ENCODE results near the gene KIF15. TPM values are rescaled to one million over a fixed set of nuclear protein-coding genes. Genes with fewer than 3 reads are reported as not detected.

The KIF15 gene
- polyA plus RNA-seq, 1 donor from 2014 or later: 5.8 TPM

DNA sequence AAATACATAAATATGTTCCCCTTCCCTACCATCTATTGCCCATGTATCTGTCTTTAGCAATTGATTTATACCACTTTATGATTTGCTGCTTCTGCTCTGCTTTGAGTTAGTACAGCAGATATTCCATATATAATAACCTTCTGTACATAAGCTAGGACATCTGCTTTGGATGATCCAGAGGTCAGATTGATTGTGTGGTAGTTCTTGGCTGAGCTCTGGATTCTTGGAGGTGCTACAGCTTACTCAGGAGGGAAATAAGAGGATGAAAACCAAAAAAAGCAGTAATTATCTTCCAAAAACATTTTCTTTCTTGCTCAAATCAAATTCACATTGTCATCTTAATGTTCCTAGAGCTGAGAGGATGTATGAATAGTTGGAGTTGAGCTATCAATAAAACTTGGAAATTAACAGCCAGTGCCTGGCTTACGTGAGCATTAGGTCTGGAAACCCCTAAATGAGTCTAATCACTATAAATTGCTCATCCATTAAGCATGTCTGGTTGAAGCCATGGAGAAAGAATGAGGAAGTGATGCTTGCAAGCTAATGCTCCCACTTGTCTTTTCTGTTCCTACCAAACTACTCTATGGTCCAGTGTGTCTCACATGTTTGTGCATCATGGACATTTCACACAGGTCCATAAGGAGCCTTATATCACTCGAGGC, 63.8 kb downstream of the KIF15 start:
- Histone ChIP-seq H3K4me2 (ENCODE audit: low read length) (no peak overlapping the region), H4K20me1 (ENCODE audit: insufficient read depth) (no peaks in the 10 kb centered on the region), H3K79me2 (replicated peaks; ENCODE audit: insufficient read depth, low read length) (no peaks in the 10 kb centered on the region), H3K27me3 (ENCODE audit: insufficient read depth, low read depth, low read length) (no peaks in the 10 kb centered on the region), H3K9me2 (ENCODE audit: insufficient read depth, low read length) (no peaks in the 10 kb centered on the region), H3K4me3 (ENCODE audit: low read length) (no peak overlapping the region), H2AFZ (ENCODE audit: low read depth, low read length) (no peak overlapping the region), H3K36me3 (ENCODE audit: insufficient read depth, low read length) (no peaks in the 10 kb centered on the region), H3K9ac (ENCODE audit: low read length) (no peak overlapping the region), H3K27ac (ENCODE audit: low read length) (no peak overlapping the region), H3K9me3 (ENCODE audit: low read length) (no peaks in the 10 kb centered on the region), H3F3A (ENCODE audit: insufficient read depth, low read length, poor library complexity, severe bottlenecking) (no peaks in the 10 kb centered on the region)
- TF ChIP-seq EP300 (conservative IDR thresholded peaks at IDR 0.05; ENCODE audit: poor library complexity, severe bottlenecking) (no peak), MXI1 (conservative IDR thresholded peaks at IDR 0.05; ENCODE audit: poor library complexity, severe bottlenecking) (no peak), EZH2 (IDR thresholded peaks at IDR 0.05; ENCODE audit: borderline replicate concordance, insufficient read depth, low read length, poor library complexity, severe bottlenecking) (no peak)

DNA sequence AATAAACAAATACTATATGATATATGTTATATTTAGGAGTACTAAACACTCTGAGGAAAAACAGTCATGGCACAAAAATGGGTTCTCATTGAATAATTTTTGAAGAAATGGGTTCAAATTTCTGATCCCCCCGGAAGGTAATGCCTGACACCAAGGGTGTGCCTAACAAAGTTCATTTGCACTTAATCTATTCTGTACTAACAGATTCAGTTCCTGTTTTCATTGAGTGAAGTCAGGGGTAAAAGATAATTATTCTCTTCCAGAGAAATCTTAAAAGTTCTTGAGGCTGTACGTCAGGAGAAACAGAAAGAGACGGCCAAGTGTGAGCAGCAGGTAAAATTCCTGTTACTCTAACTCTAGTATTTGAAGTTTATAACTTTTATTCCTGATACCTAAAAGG, 65.6 kb downstream of the KIF15 start:
- no peaks in the 10 kb centered on the region for H3F3A ChIP-seq (ENCODE audit: insufficient read depth, low read length, poor library complexity, severe bottlenecking)
- no peak overlapping the region for H3K4me2 ChIP-seq (ENCODE audit: low read length)
- H3K79me2 ChIP-seq (replicated peaks; ENCODE audit: insufficient read depth, low read length): no peaks in the 10 kb centered on the region
- no peaks in the 10 kb centered on the region for H3K36me3 ChIP-seq (ENCODE audit: insufficient read depth, low read length)
- no peak overlapping the region for H3K27ac ChIP-seq (ENCODE audit: low read length)
- H4K20me1 ChIP-seq (ENCODE audit: insufficient read depth): no peaks in the 10 kb centered on the region
- H3K9ac ChIP-seq (ENCODE audit: low read length): no peak overlapping the region
- H3K9me2 ChIP-seq (ENCODE audit: insufficient read depth, low read length): no peaks in the 10 kb centered on the region
- no peak for TF ChIP-seq EZH2 (IDR thresholded peaks at IDR 0.05; ENCODE audit: borderline replicate concordance, insufficient read depth, low read length, poor library complexity, severe bottlenecking)
- no peak for TF ChIP-seq RAD21 (conservative IDR thresholded peaks at IDR 0.05)
- TF ChIP-seq EP300 (conservative IDR thresholded peaks at IDR 0.05; ENCODE audit: poor library complexity, severe bottlenecking): no peak
- no peak for TF ChIP-seq TAF1 (IDR thresholded peaks at IDR 0.05; ENCODE audit: low read depth)
- TF ChIP-seq, protein P1, sequence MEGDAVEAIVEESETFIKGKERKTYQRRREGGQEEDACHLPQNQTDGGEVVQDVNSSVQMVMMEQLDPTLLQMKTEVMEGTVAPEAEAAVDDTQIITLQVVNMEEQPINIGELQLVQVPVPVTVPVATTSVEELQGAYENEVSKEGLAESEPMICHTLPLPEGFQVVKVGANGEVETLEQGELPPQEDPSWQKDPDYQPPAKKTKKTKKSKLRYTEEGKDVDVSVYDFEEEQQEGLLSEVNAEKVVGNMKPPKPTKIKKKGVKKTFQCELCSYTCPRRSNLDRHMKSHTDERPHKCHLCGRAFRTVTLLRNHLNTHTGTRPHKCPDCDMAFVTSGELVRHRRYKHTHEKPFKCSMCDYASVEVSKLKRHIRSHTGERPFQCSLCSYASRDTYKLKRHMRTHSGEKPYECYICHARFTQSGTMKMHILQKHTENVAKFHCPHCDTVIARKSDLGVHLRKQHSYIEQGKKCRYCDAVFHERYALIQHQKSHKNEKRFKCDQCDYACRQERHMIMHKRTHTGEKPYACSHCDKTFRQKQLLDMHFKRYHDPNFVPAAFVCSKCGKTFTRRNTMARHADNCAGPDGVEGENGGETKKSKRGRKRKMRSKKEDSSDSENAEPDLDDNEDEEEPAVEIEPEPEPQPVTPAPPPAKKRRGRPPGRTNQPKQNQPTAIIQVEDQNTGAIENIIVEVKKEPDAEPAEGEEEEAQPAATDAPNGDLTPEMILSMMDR (IDR thresholded peaks at IDR 0.05; ENCODE audit: poor library complexity, severe bottlenecking): no peak
- TF ChIP-seq, protein P2, sequence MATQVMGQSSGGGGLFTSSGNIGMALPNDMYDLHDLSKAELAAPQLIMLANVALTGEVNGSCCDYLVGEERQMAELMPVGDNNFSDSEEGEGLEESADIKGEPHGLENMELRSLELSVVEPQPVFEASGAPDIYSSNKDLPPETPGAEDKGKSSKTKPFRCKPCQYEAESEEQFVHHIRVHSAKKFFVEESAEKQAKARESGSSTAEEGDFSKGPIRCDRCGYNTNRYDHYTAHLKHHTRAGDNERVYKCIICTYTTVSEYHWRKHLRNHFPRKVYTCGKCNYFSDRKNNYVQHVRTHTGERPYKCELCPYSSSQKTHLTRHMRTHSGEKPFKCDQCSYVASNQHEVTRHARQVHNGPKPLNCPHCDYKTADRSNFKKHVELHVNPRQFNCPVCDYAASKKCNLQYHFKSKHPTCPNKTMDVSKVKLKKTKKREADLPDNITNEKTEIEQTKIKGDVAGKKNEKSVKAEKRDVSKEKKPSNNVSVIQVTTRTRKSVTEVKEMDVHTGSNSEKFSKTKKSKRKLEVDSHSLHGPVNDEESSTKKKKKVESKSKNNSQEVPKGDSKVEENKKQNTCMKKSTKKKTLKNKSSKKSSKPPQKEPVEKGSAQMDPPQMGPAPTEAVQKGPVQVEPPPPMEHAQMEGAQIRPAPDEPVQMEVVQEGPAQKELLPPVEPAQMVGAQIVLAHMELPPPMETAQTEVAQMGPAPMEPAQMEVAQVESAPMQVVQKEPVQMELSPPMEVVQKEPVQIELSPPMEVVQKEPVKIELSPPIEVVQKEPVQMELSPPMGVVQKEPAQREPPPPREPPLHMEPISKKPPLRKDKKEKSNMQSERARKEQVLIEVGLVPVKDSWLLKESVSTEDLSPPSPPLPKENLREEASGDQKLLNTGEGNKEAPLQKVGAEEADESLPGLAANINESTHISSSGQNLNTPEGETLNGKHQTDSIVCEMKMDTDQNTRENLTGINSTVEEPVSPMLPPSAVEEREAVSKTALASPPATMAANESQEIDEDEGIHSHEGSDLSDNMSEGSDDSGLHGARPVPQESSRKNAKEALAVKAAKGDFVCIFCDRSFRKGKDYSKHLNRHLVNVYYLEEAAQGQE (IDR thresholded peaks at IDR 0.05; ENCODE audit: borderline replicate concordance): no peak
- no peak for TF ChIP-seq SMC3 (conservative IDR thresholded peaks at IDR 0.05; ENCODE audit: poor library complexity)
- TF ChIP-seq POLR2AphosphoS5 (IDR thresholded peaks at IDR 0.05): no peak
- TF ChIP-seq MXI1 (conservative IDR thresholded peaks at IDR 0.05; ENCODE audit: poor library complexity, severe bottlenecking): no peak
- H2AFZ ChIP-seq (ENCODE audit: low read depth, low read length): no peak overlapping the region
- no peak overlapping the region for H3K4me3 ChIP-seq (ENCODE audit: low read length)
- no peaks in the 10 kb centered on the region for H3K9me3 ChIP-seq (ENCODE audit: low read length)
- H3K27me3 ChIP-seq (ENCODE audit: insufficient read depth, low read depth, low read length): no peaks in the 10 kb centered on the region

All from neural cell (in vitro differentiated cells).